Sciatic nerve (tissue), 2 donors: ENCODE data around the gene KPNA1. TPM values are rescaled to one million over a fixed set of nuclear protein-coding genes. Genes with fewer than 3 reads are reported as not detected.

Source experiments
- ATAC-seq: fragments of 200-7000 bp; cut with Tn5 transposase; one replicate; pipeline ENCODE4 v1.9.1; 2020; ENCODE audit warnings: mild to moderate bottlenecking, moderate library complexity
- DNase-seq: peaks from one replicate; pipeline ENCODE4 v3.0.0-alpha.2; 2020; ENCODE audit warnings: low spot score
- intact Hi-C: fragments of 100-400 bp; cut with DNase I; formaldehyde crosslinking; loops from one replicate; pipeline ENCODE4 v1.14.2; 2022
- total RNA-seq: library from RNA; stranded (reverse); fragmentation: NEBNext Ultra II Directional; extraction: Animal tissue kit (Norgen Biotek cat#: 25700); gene quantifications from one replicate; pipeline ENCODE4 v1.2.1, GENCODE V29; 2021
- donor health status: DM: no; HTN: no; CAD: no.
- donor health status: DM: no; HTN: no; CAD: no.

The KPNA1 gene
- total RNA-seq, 1 donor from 2014 or later: 68.7 TPM

DNA sequence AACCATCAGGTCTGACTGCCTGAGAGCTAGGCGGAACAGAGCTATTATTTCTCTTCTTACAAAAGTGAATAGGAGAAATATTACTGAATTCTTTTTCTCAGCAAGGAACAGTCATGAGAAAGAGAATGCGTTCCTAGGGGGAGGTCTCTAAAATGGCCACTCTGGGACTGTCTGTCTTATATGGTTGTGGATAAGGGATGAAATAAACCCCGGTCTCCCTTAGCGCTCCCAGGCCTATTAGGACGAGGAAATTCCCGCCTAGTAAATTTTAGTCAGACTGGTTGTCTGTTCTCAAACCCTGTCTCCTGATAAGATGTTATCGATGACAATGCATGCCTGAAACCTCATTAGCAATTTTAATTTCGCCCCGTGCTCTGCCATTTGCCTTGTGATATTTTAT is 78.8 kb downstream of the KPNA1 start:
- intact Hi-C loops: no loop called here
- DNase-seq: no peak
- ATAC-seq: no peak

DNA sequence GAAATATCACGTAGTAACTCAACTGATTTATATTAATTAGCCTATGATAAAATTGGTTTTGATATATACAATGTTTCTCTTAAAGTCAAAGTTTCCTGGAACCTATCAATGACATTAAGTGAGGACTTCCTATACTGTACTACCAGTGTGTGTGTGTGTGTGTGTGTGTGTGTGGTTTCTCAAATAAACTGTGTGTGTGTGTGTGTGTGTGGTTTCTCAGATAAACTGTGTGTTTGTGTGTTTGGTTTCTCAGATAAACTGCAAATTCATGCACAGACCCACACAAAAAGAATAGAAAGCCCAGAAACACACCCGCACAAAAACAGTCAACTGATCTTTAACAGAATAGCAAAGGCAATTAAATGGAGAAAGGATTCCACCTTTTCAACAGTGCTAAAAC is 84.4 kb downstream of the KPNA1 start:
- ATAC-seq: no peak
- intact Hi-C loops: no loop called here
- DNase-seq: no peak

DNA sequence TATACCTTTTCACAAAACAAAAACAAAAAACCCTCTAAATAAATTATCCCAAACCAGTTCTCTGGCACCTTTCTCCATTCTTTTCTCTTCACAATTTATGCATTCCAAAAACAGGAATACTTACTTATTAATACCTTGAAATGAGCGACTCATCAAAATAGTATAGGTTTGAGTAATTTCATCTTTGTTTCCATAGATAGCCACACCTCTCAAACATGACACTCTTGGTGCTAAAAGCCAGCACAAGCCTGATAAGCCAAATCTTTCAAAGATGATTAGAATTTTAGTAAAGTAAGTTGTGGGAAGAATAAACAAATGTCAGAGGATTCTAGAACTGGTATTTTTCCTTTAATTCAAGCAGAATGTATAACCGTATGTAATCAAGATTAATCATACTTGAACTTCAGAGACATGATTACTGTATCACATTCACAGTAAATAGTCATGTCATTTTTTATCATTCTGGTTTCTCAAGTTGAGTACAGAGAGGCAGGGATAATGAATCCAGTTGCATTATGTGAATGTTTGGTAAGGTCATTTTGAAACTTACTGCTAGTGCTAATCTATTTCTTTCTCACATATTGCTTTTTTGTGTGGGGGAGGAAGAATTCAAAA is 86.8 kb downstream of the KPNA1 start:
- intact Hi-C loops: no loop called here
- DNase-seq (no peak), ATAC-seq (no peak)

DNA sequence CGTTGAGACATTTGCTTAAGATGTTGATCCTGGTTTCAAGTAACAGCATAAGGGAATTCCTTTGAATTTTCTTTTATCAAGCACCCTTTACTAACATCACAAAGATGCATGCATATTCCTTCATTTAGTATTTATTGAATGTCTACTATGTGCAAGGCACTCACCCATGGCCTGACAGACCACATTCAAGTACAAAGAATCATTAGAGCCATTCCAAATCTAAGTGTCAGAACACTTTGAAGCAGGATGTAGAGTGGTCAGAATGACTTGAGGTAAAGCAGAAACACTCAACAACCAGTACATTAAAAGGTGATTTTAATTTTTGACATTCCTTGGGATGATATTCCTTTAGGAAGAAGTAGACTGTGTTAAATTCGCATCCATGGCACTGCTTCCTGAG is 92.9 kb downstream of the KPNA1 start:
- DNase-seq (no peak), ATAC-seq (no peak)
- intact Hi-C loops: no loop called here

DNA sequence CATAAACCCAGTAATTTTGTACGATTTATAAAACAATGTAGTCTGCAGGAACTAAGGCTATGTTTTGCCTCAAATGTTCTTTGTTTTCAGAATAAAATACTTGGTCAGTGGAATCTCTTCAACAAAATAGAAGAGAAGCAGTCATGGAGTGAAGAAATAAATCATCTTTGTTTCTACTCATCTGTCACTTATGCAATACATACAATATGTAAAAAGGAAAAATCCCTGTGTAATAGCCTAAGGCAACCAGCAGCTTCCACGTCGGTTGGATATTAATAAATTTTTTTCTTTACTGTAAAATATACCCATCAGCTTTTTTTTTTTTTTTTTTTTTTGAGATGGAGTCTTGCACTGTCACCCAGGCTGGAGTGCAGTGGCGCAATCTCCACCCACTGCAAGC is 93.6 kb downstream of the KPNA1 start:
- no peak for ATAC-seq
- intact Hi-C loops: no loop called here
- DNase-seq: no peak

DNA sequence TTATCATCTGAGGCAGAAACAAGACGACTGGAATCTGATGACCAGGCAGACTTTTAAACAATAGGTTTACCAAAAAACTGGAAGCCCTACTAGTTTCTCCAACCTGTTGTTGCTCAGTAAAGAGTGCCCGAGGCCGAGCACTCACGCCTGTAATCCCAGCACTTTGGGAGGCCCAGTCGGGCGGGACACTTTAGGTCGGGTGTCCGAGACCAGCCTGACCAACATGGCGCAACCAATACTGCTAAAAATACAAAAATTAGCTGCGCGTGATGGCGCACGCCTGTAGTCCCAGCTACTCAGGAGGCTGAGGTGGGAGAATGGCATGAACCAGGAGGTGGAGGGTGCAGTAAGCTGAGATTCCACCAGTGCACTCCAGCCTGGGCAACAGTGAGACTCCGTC is 97.8 kb downstream of the KPNA1 start:
- intact Hi-C loops: no loop called here
- ATAC-seq: no peak
- no peak for DNase-seq

DNA sequence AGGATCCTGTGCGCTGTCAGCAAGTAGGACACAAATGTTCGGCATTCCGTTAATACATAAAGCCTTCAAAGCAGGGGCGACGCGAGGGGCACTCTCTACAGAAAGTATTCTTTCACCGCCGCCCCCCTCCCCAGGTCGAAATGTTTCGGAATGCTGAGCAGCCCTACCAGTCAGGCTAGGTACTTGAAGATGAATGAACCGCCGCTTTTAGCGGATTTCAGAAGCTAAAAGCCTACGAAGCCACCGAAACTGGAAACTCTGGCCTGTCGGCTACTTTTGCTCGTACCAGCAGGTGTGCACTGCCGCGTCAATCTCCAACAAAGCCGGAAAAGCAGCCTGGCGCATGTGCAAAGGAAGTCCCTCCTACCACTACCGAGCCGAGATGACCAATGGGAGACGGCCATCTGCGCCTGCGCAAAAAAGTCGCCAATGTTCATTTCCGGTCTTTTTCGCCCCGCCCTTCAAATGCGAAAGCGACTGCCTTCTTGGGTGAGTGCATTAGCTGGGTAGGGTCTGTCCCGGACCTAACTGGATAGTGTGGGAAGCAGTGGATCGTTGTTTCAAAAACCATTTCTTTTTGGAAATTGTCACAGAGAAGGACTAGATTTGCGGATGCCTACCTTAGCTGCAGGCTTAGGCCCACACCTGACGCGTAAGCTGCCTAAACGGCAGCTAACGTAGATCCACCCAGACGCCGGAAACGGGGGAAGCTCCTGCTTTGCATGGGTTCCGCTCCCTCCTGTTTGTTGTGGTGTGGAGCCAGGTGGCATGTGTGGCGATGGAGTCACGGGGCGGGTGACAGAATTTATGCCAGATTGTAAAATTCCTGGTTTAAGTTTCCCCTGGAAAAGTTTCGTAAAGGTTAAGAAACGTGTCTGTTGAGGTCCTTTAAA is 98.7 kb downstream of the KPNA1 start, which contains the start of gene WDR5B:
Gene WDR5B, minus strand, starts transcription at position 301 of the 893 bp plus-strand sequence. CDS start 534 bp downstream, outside the sequence.
- ATAC-seq (peak; percentile 99), DNase-seq (peak; percentile 99)
- intact Hi-C loops: no loop called here

DNA sequence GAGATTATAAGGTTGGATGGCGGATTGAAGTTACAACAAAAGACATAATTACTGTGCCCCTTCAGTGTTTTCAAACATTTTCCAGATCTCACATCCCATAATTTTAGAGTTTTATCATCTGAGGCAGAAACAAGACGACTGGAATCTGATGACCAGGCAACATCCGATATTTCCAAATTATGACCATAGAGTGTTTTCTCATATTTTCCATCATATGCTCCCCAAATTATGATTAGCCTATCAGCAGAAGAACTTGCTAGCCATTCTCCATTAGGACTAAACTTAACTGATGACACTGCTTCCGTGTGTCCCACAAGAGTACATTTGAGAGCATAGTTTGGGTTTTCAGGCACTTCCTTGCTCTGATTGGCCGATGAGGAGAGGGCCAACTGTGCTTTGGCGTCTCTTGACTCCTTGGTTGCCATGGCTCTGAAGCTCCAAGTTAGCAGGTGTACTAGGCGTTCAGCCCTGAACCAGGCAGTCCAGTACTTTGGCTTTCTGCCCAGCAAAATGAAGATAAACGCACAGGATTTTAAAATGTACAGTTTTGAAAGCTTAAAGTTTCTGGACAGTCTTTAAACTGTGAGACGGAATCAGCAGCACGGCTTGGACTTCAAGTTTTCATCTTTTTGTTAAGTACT is 99.5 kb downstream of the KPNA1 start:
- DNase-seq (no peak), ATAC-seq (peak; percentile 22)
- intact Hi-C loops: no loop called here

DNA sequence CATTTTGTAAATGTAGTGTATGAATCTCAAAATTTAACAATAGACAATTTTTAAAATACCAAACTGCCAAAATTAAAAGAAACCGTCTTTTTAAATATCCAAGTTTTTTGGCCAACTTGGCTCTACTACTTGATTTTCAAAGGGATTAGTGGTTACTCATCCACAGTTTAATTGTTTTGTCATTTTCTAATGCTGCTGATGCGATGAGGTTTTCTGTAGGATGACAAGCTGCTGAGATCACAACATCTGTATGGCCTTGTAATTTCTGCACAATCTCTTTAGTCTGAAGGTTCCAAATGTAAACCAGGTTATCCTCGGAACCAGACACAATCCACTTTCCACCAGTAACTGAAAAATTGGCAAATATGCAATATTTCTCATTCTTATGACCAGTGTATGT is 100.3 kb downstream of the KPNA1 start:
- intact Hi-C loops: no loop called here
- ATAC-seq (no peak), DNase-seq (no peak)

DNA sequence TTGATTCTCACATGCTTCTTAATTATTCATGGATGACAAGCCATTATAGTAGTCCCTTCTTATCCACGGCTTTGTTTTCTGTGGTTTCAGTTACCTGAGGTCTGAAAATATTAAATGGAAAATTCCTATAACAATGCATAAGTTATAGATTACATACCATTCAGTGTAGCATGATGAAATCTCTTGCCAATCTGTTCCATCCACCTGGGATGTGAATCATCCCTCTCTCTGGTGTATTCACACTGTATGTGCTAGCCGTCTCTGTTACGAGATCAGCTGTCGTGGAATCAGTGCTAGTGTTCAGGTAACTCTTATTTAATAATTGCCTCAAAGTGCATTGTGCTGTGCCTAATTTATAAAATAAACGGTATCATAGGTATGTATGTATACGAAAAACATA is 104.1 kb downstream of the KPNA1 start:
- intact Hi-C loops: no loop called here
- no peak for ATAC-seq
- no peak for DNase-seq

DNA sequence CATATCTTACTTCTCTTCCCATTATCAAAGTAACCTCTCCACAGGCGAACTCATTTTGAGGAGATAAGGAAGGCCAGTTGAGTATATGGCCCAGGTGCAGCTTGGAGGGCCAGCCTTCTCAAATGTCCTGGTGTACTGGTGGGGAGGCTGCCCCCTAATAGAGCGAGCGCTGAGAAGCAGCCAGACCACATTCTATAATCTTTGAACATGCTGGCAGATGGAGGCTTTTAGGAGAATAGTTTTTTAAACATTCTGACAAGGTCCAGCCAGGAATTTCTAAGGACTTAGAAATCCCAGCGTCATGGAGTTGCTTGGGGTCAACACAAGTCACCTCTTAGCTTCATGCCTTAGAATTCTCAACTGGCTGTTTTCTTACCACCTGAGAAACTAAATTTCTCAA is 104.6 kb downstream of the KPNA1 start:
- intact Hi-C loops: no loop called here
- no peak for ATAC-seq
- no peak for DNase-seq

DNA sequence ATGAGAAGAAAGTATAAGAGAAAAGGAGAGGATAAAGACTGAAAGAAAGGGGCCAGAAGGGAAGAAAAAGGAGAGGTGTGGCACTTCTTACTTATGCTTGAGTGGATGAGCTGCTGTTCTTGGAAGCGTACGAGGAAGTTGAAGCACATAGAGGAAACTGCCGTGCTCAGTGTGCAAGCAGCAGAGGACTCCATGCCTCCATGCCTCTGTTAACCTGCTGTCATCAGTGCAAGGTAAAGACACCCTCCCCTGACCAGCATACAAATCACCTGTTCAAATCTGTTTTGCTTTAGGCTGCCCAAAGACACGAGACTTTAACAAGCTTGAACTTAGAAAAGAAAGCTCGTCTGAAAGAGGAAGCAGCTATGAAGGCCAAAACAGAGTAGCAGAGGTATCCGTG is 105.3 kb downstream of the KPNA1 start:
- no peak for DNase-seq
- ATAC-seq: no peak
- intact Hi-C loops: no loop called here

DNA sequence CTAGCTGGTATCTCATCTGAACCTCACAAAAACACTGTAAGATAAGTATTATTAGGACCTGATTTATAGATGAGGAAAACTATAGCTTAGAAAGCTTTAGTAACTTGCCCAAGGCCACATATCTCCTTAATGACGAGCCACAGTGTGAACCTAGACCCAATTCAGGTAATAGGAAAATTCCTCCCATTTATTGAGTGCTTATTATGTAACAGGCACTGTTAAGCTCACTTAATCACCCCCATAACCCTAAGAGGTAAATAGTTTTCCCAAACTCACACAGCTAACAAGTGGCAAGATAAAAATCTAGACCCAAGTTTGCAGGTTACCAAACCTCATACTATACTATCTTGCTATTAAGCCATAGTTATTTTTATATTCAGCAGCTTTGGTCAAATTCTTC is 106.8 kb downstream of the KPNA1 start:
- DNase-seq (no peak), ATAC-seq (no peak)
- intact Hi-C loops: no loop called here

DNA sequence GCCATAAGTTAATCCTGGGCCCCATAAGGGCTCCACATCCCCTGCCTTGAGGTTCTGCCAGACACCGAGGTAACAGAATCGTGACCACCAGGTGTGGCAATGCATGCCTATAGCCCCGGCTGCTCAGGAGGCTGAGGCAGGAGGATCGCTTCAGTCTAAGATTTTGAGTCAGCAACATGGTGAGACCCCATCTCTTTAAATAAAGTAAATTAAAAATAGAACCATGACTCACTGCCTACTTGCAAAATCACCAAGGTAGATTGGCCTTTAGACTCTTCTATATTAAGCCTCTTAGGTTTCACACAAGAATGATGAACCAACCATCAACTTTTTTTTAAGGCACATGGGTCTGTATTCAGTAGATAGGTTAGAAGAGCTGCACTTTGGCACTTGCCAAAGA is 108.5 kb downstream of the KPNA1 start:
- intact Hi-C loops: no loop called here
- DNase-seq: no peak
- ATAC-seq: no peak

DNA sequence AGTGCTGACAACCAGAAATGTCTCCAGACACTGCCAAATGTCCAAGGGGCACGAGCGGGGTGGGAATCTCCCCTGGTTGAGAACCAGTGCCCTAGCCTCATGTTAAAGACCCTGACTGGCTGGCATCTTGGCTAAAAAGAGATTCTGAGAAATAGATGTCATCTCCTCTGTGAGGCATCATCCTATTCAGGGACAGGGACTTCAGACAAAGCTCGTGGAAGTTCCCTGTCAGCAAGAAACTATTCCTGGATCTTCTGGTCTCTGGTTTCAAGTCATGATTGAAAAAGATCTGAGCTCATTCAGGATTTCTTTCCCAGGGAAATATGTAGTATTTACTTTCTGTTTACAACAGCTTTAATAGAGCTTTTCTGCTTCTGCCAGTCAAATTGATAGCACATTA is 109.7 kb downstream of the KPNA1 start:
- intact Hi-C loops: no loop called here
- DNase-seq: no peak
- ATAC-seq: no peak

DNA sequence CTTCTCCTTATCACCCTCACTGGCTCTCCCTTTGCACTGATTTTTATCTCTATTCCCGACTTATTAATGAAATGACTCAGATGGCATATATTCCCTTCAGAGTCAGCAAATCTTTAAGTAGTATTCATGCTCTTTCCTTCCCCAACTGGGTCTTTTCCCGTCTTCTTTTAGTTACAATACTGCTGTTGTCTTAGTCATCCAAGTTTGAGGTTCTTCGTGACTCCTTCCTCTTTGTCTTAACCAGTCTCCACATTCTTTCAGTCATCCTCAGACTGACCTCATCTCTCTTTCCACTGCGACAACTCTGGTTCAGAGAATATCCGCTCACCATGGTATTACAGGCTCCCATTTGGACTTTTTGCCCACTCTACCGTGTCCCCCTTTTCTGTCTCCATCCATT is 111.2 kb downstream of the KPNA1 start:
- intact Hi-C loops: no loop called here
- DNase-seq (no peak), ATAC-seq (no peak)

DNA sequence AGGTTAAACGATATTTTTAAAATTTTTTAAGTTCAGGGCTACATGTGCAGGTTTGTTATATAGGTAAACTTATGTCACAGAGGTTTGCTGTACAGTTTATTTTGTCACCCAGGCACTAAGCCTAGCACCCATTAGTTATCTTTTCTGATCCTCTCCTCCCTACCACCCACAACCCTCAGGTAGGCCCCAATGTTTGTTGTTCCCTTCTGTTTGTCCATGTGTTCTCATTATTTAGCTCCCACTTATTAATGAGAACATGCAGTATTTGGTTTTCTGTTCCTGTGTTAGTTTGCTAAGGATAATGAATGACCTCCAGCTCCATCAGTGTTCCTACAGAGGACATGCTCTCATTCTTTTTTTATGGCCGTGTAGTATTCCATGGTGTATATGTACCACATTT is 115.8 kb downstream of the KPNA1 start:
- intact Hi-C loops: no loop called here
- no peak for DNase-seq
- ATAC-seq: no peak

DNA sequence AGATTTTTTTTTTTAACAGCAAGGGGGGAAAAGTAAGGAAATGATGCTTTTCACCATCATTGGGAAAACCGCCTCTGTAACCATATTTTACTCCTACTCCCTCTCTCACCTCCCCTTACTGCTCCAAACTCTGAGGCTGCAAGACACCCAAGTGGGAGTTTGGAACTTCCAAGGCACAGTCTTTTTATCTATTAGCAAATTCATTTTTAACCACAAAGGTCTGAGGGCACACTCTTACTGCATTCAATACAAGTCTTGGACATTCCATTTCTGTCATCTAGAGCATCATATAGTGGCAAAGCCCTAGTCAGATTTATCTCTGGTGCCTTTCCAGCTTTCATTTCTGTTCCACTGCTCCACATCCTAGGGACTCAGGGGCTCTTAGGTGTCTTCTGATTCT is 117.5 kb downstream of the KPNA1 start:
- no peak for ATAC-seq
- no peak for DNase-seq
- intact Hi-C loops: no loop called here

DNA sequence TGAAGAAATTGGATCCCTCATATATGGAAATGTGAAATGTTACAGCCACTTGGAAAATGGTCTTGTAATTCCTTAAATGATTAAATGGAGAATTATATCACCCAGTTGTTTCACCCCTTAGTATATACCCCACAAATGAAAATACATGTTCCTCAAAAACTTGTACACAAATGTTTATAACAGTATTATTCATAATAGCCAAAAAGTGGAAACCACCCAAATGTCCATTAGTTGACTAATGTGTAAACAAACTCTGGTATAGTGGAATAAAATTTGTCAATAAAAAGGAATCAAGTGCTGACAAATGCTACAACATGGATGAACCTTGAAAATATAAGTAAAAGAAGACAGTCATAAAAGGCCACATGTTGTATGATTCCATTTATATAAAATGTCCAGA is 118.2 kb downstream of the KPNA1 start:
- ATAC-seq (no peak), DNase-seq (no peak)
- intact Hi-C loops: no loop called here

DNA sequence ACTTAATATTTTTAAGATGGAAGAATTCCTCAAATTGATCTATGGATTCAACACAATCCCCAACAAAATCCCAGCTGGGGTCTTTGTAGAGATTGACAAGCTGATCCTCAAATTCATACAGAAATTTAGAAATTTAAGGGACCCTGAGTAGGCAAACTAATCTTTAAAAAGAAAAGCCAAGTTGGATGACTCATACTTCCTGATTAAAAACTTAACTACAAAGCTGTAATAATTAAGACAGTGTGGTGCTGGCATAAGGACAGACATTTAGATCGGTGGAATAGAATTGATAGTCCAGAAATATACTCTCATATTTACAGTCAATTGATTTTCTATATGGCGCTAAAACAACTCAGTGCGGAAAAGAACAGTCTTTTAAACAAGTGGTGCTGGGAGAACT is 119.2 kb downstream of the KPNA1 start:
- DNase-seq: no peak
- no peak for ATAC-seq
- intact Hi-C loops: no loop called here
